SHP77 (cell line): ENCODE results near the gene LRCH3.

ENCODE experiments used
- DNase-seq, 2 experiments: peaks; one replicate each; lab custom pipeline; 2025; lab: John Stamatoyannopoulos, UW

The LRCH3 gene

GRCh38 chr3:197791113-197791891 lies at the start of gene LRCH3:
Gene LRCH3 (plus strand): TSS chr3:197791254. CDS start chr3:197791279, 25 bp downstream.
- DNase-seq = peak; percentile 16 to 29

GRCh38 chr3:197742787-197743186 lies 48.3 kb upstream of the LRCH3 start:
- no peak for DNase-seq

DNA sequence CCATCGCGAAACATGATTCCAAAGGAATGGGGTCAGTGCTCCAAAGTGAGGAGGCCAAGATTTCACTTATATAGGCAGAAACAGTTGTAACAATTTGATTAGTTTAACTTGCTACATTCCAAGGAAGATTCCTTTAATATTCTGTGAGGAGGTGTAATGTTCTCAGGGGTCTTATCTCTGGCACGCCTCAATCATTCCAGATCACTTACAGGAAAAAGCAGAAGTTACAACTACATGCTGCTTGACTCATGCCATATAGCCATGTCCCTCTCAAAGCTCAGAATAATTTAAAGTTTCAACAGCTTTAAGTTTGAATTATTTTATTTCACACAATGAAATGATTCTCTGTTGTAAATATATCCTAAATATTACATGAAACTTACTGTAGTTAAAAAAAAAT lies 44.8 kb upstream of the LRCH3 start:
- no peak for DNase-seq

GRCh38 chr3:197746801-197747237 lies 44.2 kb upstream of the LRCH3 start:
- no peak for DNase-seq

DNA sequence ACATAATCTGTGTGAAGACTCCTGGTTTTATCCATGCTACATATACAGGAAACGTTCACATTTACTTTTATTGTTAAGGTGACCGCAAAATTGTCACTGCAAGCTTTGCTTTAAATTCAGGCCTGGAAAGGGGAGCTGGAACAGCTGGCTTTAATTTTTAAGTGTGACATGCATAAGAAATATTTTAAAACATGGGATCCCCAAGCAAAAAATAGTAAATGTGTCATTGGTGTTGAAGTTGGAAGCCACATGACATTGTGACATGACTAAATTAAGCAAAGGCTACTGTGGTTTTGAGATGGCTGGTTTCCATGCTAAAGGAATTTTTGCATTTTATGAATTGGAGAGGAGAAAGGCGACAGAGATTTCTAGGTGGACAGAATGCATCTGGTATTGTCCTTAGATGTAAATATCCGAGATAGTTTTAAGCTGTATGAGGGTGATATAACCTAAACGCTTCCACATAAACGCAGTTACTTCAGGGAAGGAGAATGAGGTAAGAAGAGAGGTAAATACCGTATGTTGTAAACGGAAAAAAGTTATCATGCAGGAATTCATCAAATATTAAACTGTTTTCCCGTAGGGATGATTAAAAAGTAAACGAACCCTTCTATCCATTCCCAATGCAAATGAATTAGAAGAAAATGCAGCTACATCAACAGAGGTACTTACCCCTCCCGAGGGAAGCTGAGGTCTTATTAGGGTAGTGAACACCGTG lies 42.3 kb upstream of the LRCH3 start:
- no peak for DNase-seq

DNA sequence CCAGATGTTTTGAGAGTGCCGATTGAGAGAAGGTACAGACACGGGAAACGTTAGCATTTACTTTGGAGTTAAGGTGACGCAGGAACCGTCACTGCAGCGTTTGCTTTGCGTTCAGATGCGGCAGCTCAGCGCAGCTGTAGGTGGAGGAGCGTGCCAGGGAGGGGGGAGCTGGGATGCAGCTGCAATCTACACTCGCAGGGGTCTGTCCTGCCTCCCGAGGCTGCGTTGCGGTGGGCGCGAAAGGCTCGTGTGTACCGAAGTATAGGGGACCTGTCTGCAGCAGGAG lies 41.8 kb upstream of the LRCH3 start:
- DNase-seq = peak; percentile 17 to 36

DNA sequence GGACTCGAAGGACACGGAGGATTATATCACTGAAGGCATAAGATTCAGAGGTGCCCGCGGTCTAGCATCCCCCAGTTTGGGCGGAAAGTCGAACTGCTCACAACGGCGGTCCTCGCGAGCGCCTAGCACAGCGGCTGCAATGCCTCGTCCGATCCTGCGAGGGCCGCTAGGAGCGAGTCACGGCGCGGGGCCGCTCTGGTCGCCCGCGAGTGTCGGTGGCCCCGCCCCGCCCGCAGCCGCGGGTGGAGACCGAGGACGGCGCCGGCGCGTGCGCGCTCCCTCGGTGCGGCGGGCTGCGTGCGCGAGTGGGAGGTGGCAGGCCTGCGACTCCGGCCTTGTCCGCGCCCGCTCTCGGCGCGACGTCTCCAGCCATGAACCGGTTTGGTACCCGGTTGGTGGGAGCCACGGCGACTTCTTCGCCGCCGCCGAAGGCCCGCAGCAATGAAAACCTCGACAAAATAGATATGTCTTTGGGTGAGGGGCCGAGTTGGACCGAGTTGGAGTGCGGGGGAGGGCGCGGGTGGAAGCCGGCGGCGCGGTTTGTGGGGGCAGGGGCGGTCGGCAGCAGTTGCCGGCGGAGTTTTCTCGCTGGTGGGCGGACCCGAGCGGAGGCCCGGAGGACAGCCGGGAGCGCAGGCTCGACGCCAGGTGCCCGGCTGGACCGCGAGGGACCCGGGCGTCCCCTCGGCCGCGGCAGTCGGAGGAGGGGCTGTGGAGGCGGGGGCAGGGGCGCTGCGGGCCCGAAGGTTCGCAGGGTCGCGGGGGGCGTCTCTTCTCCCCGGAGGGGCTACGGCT lies 41.3 kb upstream of the LRCH3 start, which contains the start of gene FYTTD1:
Gene FYTTD1, plus strand, starts transcription at position 283 of the 795 bp plus-strand sequence. Its CDS starts 89 bp downstream, at position 372.
- DNase-seq = peak; percentile 72 to 73

DNA sequence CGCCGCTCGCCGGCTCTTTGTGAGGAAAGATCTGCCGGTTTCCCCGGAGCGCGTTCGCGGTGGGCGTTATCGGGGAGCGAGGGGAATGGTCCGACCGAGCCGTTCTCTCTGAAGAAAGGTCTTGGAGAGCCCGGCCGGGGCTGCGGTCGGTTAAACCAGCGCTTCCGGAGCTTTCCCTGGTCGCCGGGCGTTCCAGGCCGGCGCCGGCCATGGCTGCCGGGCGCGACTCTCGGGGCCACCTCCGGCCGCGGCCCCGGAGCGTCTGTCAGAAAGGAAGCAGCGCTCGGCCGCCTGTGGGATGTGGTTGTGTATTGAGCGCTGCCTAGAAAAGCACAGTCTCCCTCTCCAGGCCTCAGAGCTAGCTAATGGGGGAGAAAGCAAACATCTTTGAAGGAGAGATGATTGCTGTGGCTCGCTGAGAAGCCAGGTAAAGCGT lies 40.6 kb upstream of the LRCH3 start:
- DNase-seq = peak; percentile 3 to 8

DNA sequence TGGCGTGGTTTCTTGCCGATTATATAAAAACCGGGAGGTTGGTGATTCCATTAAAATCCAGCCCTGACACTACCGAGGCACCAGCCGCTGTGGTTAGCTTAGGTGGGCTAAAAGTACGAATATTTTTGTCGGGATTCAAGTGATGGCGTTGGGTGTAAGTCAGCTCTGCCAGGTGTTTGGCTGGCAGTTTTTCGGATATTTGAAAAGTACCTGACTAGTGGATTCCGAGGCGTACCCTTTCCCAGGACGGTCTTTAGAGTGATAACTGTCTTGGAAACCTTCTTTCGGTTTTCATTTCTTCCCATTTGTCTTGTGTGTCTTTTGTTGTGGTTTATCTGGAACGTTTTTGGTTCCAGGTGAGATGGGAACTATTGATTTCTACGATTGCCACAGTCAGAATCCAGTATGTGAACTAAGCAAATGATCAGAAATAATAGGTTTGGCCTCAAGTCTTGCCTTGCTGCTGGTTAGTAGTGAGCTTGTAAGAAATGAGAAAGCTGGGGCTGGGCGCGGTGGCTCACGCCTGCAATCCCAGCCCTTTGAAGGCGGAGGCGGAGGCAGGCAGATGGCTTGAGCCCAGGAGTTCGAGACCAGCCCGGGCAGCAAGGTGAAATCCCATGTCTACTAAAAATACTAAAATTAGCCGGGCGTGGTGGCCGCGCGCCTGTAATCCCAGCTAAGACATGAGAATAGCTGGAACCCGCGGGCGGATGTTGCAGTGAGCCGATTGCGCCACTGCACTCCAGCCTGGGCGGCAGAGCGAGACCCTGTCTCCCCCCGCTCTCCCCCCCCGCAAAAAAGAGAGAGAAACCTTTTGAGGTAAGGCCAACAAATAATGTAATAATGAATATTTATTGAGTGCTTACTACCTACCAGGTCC lies 40.0 kb upstream of the LRCH3 start:
- no peak for DNase-seq

GRCh38 chr3:197752107-197752506 lies 38.9 kb upstream of the LRCH3 start:
- DNase-seq = no peak

DNA sequence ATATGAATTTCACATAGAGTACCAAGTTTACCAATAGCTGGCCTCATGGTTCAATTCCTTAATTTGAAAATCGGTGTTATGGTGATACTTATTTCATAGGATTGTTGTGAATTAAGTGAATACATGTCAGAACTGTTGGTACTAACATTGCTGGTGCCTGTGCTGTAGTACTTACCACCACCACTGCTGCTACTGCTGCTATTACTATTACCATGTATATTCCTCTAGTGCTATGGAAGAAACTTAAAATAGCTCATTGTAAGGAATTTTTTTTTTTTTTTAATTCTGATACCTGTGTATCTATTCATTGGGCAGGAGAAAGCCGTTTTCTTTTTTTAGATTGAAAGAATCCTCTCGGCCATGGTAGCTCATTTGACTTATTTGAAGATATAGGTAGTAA lies 37.8 kb upstream of the LRCH3 start:
- DNase-seq = no peak

GRCh38 chr3:197756704-197757103 lies 34.4 kb upstream of the LRCH3 start:
- DNase-seq = no peak

DNA sequence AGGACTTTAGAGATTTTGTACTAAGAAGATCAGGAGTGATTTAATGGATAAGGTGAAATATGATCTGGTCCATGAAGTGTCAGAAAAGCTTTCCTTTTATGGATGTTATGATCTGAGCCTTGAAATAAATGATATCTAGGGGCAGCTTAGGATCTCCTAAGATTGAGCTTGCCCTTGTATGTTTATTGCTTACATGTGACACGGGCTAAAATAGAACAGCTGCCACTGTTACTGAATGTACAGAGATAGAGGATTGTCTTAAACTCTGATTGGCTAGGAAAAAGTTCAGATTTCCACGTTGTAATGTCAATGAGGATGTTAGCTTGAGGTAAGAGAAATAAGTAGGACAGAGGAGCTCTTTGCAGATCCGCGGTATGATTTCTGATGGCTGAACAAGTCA lies 32.5 kb upstream of the LRCH3 start:
- DNase-seq = no peak

DNA sequence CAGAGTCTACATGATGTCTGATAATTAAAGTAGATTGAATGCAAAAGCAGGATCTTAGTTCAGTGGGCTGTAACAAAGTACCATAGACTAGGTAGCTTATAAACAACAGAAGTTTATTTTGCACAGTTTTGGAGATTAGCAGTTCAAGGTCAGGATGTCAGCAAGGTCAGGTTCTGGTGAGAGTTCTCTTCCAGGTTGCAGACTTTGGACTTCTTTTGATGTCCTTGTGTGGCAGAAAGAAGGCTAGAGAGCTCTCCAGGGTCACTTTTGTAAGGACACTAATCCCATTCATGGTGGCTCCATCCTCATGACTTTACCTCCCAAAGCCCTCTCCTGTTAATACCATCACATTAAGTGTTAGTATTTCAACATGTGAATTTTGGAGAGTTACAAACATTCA lies 29.3 kb upstream of the LRCH3 start:
- no peak for DNase-seq

- DNase-seq = no peak
Observed at GRCh38 chr3:197775317-197775716, 15.7 kb upstream of the LRCH3 start.

- no peak for DNase-seq
Observed at GRCh38 chr3:197782230-197782629, 8.8 kb upstream of the LRCH3 start.

GRCh38 chr3:197784019-197784585 lies 7.0 kb upstream of the LRCH3 start:
- no peak for DNase-seq

GRCh38 chr3:197787412-197787811 lies 3.6 kb upstream of the LRCH3 start:
- no peak for DNase-seq

- DNase-seq = no peak
Observed at GRCh38 chr3:197789309-197789708, 1.7 kb upstream of the LRCH3 start.

GRCh38 chr3:197790033-197790432 lies 1.0 kb upstream of the LRCH3 start:
- no peak for DNase-seq
